Body of pancreas (tissue), 4 donors: Measurements from ENCODE around the gene FMNL2.

ENCODE experiments used
- POLR2A ChIP-seq, 3 donors: fragments of 450-650 bp; IDR thresholded peaks; one replicate each; pipeline ENCODE4 v1.6.1; 2016; ENCODE audit warnings: antibody characterized with exemption in 3 of 3, mild to moderate bottlenecking in 2 of 3
- TF ChIP-seq, protein P1 (sequence below), 7 experiments: fragments of 450-650 bp in 4 of 7; fragments of 200-600 bp in 3 of 7; sonication (generic) in 3 of 7; IDR thresholded peaks; one replicate each; pipeline ENCODE4 v1.5.1; 2016 to 2019; ENCODE audit warnings: antibody characterized with exemption in 7 of 7

GRCh38 chr2:152647552-152647951, 312.6 kb downstream of the FMNL2 start:
- TF ChIP-seq, protein P1, sequence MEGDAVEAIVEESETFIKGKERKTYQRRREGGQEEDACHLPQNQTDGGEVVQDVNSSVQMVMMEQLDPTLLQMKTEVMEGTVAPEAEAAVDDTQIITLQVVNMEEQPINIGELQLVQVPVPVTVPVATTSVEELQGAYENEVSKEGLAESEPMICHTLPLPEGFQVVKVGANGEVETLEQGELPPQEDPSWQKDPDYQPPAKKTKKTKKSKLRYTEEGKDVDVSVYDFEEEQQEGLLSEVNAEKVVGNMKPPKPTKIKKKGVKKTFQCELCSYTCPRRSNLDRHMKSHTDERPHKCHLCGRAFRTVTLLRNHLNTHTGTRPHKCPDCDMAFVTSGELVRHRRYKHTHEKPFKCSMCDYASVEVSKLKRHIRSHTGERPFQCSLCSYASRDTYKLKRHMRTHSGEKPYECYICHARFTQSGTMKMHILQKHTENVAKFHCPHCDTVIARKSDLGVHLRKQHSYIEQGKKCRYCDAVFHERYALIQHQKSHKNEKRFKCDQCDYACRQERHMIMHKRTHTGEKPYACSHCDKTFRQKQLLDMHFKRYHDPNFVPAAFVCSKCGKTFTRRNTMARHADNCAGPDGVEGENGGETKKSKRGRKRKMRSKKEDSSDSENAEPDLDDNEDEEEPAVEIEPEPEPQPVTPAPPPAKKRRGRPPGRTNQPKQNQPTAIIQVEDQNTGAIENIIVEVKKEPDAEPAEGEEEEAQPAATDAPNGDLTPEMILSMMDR (IDR thresholded peaks at IDR 0.05) = no peak
- no peak for TF ChIP-seq POLR2A (IDR thresholded peaks at IDR 0.05)
